Left lung (tissue), 10 donors: ENCODE results near the gene CRYBG3. TPM values are rescaled to one million over a fixed set of nuclear protein-coding genes. Genes with fewer than 3 reads are reported as not detected.
A peak's percentile ranks its signal among the peaks of the same experiment; 100 is the strongest.
"Not testable (repeated sequence)": the region's sequence is repeated elsewhere in the genome, so short reads cannot be mapped to it uniquely, and the experiment has no call there.

Experiments used
- ATAC-seq: fragments of 200-7000 bp; cut with Tn5 transposase; one replicate; pipeline ENCODE4 v1.9.1; 2020; ENCODE audit warnings: moderate library complexity
- DNase-seq, 4 donors: peaks; one replicate each; pipeline ENCODE4 v3.0.0-alpha.2; 2013 to 2020
- H3K27ac ChIP-seq, 2 donors: fragments of 200-600 bp; sonication (generic) in 1 of 2; one replicate each; pipeline versions ENCODE4 v1.5.0 to v1.8.0; 2020 to 2021
- H3K27me3 ChIP-seq, 2 donors: fragments of 200-600 bp; sonication (generic) in 1 of 2; one replicate each; pipeline versions ENCODE4 v1.5.0 to v1.8.0; 2020 to 2021
- H3K36me3 ChIP-seq, 2 donors: fragments of 200-600 bp; sonication (generic) in 1 of 2; one replicate each; pipeline versions ENCODE4 v1.5.0 to v1.8.0; 2020 to 2021
- H3K4me1 ChIP-seq, 2 donors: fragments of 200-600 bp; one replicate each; pipeline ENCODE4 v1.8.0; 2021
- H3K4me3 ChIP-seq, 2 donors: fragments of 200-600 bp; sonication (generic) in 1 of 2; one replicate each; pipeline versions ENCODE4 v1.5.0 to v1.8.0; 2020 to 2021; ENCODE audit warnings: mild to moderate bottlenecking in 1 of 2
- H3K9me3 ChIP-seq, 2 donors: fragments of 200-600 bp; sonication (generic) in 1 of 2; one replicate each; pipeline versions ENCODE4 v1.5.0 to v1.8.0; 2020 to 2021
- intact Hi-C, 2 donors: fragments of 100-400 bp; cut with DNase I; formaldehyde crosslinking; loops; one replicate each; pipeline versions ENCODE4 v1.11.2 to v1.14.2; 2022
- polyA plus RNA-seq, 6 donors: library from polyadenylated mRNA; unstranded; fragments of 120-200 nt; gene quantifications; one replicate each; pipeline ENCODE4 v1.2.1, GENCODE V29; 2013; ENCODE audit not compliant: insufficient read length in 6 of 6
- total RNA-seq, 2 donors: library from RNA; stranded (reverse); fragmentation: NEBNext Ultra II Directional; extraction: Animal tissue kit (Norgen Biotek cat#: 25700); gene quantifications; one replicate each; pipeline ENCODE4 v1.2.1, GENCODE V29; 2021
- TF ChIP-seq, protein P1 (sequence below), 2 donors: fragments of 200-600 bp; sonication (generic) in 1 of 2; IDR thresholded peaks; one replicate each; pipeline versions ENCODE4 v1.5.0 to v1.8.0; 2021; ENCODE audit warnings: antibody characterized with exemption in 2 of 2
- donor health status: DM: no; HTN: yes; CAD: no.
- donor health status: DM: no; HTN: no; CAD: no.

The CRYBG3 gene
- total and polyA plus RNA-seq, 8 donors = 24.2 to 38.4 (median 31.6) TPM

DNA sequence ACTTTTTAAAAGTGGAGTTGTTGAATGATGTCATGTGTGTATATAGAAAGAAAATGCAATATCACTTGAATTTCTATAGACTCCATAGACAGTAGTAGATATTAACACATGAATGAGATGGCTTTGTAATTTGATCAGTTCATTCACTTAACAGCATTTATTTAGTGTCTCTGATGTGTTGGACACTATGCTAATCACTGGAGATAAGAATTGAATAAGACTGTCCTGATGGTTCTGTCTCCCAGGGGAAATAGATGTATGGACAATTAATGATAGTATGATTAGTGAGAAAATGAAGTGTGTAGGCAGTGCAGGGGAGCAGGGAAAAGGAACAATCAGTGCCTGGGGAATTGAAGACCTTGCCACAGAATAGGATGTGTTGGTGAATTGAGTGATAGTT is 77.5 kb downstream of the CRYBG3 start:
- intact Hi-C loops = no loop called here
- peaks cover 0 to 19% of the 10 kb centered on the region in 2 donors for H3K36me3 ChIP-seq
- TF ChIP-seq, protein P1, sequence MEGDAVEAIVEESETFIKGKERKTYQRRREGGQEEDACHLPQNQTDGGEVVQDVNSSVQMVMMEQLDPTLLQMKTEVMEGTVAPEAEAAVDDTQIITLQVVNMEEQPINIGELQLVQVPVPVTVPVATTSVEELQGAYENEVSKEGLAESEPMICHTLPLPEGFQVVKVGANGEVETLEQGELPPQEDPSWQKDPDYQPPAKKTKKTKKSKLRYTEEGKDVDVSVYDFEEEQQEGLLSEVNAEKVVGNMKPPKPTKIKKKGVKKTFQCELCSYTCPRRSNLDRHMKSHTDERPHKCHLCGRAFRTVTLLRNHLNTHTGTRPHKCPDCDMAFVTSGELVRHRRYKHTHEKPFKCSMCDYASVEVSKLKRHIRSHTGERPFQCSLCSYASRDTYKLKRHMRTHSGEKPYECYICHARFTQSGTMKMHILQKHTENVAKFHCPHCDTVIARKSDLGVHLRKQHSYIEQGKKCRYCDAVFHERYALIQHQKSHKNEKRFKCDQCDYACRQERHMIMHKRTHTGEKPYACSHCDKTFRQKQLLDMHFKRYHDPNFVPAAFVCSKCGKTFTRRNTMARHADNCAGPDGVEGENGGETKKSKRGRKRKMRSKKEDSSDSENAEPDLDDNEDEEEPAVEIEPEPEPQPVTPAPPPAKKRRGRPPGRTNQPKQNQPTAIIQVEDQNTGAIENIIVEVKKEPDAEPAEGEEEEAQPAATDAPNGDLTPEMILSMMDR (IDR thresholded peaks at IDR 0.05) = no peak

DNA sequence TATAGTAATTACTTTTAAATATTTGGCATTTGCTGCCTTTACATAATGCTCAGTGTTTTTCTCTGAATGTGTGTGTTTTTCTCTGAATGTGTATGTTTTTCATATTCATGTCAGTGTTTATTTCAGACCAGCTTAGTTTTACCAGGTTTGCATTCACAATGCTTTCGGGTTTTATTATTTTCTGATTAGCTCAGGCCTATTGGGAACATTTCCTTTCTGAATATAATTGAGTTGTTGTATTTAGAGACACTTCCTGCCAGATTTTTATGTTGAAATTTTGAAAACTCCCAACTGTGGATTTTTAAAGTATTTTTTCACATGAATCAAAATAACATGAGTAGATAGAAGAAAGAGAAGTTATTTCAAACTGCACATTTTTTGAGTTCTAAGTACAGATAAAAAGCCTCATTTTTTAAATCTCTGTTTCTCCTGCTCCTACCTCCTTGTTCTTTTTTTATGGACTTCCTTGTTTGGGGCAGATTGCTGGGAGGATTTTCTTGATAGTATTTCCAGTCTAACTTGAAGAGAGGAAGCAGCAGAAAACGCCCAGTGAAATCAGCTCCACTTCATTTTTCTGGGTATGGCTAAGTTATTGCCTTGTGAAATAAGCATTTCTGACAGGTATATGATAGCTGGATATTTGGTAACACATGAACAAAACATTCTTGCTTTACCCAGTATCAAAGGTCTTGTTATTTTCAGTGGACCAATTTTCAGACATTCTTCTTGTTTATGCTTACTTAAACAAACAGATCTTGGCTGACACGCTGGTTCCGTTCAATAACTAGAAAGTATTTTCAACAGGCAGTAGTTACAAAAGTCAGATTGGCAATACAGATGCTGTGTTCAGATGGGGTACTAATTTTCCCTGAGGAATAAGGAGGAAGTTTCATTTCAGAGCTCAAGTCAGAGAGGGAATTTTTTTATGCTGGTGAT is 79.8 kb downstream of the CRYBG3 start:
- no peaks in the 10 kb centered on the region for H3K27me3 ChIP-seq
- TF ChIP-seq, protein P1 (IDR thresholded peaks at IDR 0.05) = no peak
- intact Hi-C loops = no loop called here
- H3K27ac ChIP-seq = peak overlapping the region; percentile 21 to 60
- ATAC-seq (no peak), DNase-seq (peak in 1 of 4 donors; percentile 13)
- no peaks in the 10 kb centered on the region for H3K9me3 ChIP-seq
- H3K4me1 ChIP-seq = peaks cover 6 to 15% of the 10 kb centered on the region in 2 donors
- H3K4me3 ChIP-seq = no peak overlapping the region
- peaks cover 0 to 19% of the 10 kb centered on the region in 2 donors for H3K36me3 ChIP-seq

More for the DNA sequence above, 77.5 kb downstream of the CRYBG3 start:
- Histone ChIP-seq H3K4me3 (no peak overlapping the region), H3K4me1 (peaks cover 6 to 15% of the 10 kb centered on the region in 2 donors), H3K27me3 (no peaks in the 10 kb centered on the region), H3K27ac (no peak overlapping the region), H3K9me3 (no peaks in the 10 kb centered on the region)
- ATAC-seq (no peak), DNase-seq (no peak)

DNA sequence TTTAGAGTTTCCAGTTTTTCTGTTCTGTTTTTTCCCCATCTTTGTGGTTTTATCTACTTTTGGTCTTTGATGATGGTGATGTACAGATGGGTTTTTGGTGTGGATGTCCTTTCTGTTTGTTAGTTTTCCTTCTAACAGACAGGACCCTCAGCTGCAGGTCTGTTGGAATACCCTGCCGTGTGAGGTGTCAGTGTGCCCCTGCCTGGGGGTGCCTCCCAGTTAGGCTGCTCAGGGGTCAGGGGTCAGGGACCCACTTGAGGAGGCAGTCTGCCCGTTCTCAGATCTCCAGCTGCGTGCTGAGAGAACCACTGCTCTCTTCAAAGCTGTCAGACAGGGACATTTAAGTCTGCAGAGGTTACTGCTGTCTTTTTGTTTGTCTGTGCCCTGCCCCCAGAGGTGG is 88.0 kb downstream of the CRYBG3 start:
- ATAC-seq, H3K4me3 ChIP-seq, H3K9me3 ChIP-seq, H3K4me1 ChIP-seq, H3K36me3 ChIP-seq, H3K27ac ChIP-seq, H3K27me3 ChIP-seq, intact Hi-C loops, DNase-seq: not testable (repeated sequence)

DNA sequence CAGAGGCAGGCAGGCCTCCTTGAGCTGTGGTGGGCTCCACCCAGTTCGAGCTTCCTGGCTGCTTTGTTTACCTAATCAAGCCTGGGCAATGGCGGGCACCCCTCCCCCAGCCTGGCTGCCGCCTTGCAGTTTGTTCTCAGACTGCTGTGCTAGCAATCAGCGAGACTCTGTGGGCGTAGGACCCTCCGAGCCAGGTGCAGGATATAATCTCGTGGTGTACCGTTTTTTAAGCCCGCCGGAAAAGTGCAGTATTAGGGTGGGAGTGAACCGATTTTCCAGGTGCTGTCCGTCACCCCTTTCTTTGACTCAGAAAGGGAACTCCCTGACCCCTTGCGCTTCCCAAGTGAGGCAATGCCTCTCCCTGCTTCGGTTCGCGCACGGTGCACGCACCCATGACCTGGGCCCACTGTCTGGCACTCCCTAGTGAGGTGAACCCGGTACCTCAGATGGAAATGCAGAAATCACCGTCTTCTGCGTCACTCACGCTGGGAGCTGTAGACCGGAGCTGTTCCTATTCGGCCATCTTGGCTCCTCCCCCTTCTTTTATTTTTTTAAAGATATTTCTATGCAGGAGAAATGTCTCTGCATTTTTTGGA is 88.5 kb downstream of the CRYBG3 start:
- intact Hi-C loops, H3K27me3 ChIP-seq, H3K4me1 ChIP-seq, H3K9me3 ChIP-seq, H3K4me3 ChIP-seq, ATAC-seq, H3K36me3 ChIP-seq, DNase-seq: not testable (repeated sequence)
- peak overlapping the region in 1 of 2 donors; percentile 15 for H3K27ac ChIP-seq

DNA sequence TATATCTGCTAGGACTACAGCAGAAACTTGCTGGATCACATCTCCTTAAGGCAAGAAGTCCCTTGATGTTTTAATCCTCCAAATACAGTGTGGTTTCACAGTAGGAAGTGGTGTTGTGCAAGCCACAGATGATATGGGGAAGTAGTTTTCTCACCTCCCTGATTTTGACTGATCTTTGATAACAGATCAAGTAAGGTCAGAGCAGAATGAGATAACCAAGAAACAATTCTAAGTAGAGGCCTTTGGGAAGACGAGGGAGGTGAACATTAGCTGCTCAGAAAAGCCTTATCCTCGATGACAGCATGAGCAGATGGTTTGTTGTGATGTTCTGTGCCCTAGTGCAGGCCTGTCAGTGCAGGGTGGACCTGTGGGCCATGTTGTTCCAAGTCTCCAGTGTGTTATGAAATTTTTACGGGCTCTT is 89.1 kb downstream of the CRYBG3 start:
- Histone ChIP-seq H3K4me1 (peaks cover 0 to 9% of the 10 kb centered on the region in 2 donors), H3K36me3 (peaks cover 0 to 11% of the 10 kb centered on the region in 2 donors), H3K27me3 (no peaks in the 10 kb centered on the region), H3K27ac (peak overlapping the region in 1 of 2 donors; percentile 15), H3K9me3 (no peaks in the 10 kb centered on the region), H3K4me3 (no peak overlapping the region)
- peak; percentile 32 for ATAC-seq
- intact Hi-C loops = no loop called here
- TF ChIP-seq, protein P1 (IDR thresholded peaks at IDR 0.05) = no peak
- no peak for DNase-seq

DNA sequence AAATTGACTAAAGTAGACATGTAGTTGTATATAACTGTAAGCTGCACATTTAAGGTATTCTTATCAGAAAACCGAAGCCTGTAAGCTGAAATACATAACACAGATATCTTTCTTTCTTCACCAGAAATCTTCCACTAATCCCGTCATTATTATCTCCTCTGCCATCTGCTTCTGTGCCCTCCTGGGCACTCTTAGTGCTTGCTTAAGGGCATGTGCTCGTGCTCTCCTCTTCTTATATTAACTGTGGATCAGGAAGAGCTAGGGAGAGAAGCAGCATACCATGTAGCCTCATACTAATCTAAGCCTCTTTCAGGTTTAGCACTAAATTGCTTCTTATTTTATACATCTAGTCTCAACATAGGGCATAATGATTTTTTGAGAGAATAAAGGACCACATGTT is 89.6 kb downstream of the CRYBG3 start:
- Histone ChIP-seq H3K36me3 (peaks cover 0 to 11% of the 10 kb centered on the region in 2 donors), H3K9me3 (no peaks in the 10 kb centered on the region), H3K27ac (no peak overlapping the region), H3K4me3 (no peak overlapping the region), H3K27me3 (no peaks in the 10 kb centered on the region), H3K4me1 (peaks cover 0 to 9% of the 10 kb centered on the region in 2 donors)
- no peak for ATAC-seq
- intact Hi-C loops = no loop called here
- no peak for DNase-seq
- TF ChIP-seq, protein P1 (IDR thresholded peaks at IDR 0.05) = no peak
